NK-92 (cell line): ENCODE measurements around the gene GPX4.

Source experiments
- DNase-seq: peaks from one replicate; lab custom pipeline; 2025; ENCODE audit not compliant: unreplicated experiment; lab: John Stamatoyannopoulos, UW

Gene GPX4, protein sequence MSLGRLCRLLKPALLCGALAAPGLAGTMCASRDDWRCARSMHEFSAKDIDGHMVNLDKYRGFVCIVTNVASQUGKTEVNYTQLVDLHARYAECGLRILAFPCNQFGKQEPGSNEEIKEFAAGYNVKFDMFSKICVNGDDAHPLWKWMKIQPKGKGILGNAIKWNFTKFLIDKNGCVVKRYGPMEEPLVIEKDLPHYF

GRCh38 chr19:1103708-1104310, at the start of gene GPX4:
Gene GPX4, plus strand, starts transcription at chr19:1103994. Its CDS starts 50 bp downstream, at chr19:1104044.
- peak; percentile 94 for DNase-seq

- no peak for DNase-seq
These were observed 49.4 kb upstream of the GPX4 start for GRCh38 chr19:1054102-1055027.

DNA sequence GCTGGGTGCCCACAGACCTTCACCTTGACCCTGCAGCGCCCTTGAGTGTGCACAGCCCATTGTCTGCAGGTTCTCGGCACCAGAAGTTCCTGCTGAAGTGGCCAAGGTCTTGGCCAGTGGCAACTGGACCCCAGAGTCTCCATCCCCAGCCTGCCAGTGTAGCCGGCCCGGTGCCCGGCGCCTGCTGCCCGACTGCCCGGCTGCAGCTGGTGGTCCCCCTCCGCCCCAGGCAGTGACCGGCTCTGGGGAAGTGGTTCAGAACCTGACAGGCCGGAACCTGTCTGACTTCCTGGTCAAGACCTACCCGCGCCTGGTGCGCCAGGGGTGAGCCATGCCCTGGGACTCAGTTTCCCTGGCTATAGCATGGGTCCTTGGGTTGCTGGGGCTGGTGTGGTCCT, 48.8 kb upstream of the GPX4 start:
- DNase-seq, result no peak

GRCh38 chr19:1055886-1056620, 47.7 kb upstream of the GPX4 start:
- no peak for DNase-seq

DNA sequence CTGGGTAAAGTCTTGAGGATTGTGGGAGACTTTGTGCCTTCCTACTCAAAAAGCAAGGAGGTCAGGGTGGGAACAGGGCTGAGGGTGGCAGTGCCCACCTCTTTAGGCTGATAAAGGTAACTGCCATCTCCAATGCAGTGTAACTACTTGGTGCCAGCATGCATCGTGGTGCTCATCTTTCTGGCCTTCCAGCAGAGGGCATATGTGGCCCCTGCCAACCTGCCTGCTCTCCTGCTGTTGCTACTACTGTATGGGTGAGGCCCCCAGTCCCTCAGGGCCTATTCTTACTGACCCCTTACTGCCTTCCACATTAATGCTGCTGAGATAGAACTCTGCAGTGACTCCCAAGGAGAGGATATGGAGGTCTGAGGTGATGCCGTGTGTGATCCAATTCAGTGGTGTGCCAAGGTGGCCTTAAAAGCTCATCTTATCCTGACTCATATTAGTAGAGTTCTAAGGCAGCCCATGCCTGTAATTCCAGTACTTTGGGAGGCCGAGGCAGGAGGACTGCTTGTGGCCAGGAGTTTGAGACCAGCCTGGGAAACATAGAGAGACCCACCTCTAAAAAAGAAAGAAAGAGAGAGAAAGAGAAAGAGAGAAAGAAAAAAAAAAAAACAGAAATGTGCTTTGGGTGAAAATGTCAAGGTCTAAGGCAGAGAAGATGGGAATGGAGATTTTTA, 46.5 kb upstream of the GPX4 start:
- DNase-seq, result no peak

- no peak for DNase-seq
These were observed 45.7 kb upstream of the GPX4 start for GRCh38 chr19:1058112-1058511.

- DNase-seq, result no peak
These were observed 43.1 kb upstream of the GPX4 start for GRCh38 chr19:1060689-1061088.

DNA sequence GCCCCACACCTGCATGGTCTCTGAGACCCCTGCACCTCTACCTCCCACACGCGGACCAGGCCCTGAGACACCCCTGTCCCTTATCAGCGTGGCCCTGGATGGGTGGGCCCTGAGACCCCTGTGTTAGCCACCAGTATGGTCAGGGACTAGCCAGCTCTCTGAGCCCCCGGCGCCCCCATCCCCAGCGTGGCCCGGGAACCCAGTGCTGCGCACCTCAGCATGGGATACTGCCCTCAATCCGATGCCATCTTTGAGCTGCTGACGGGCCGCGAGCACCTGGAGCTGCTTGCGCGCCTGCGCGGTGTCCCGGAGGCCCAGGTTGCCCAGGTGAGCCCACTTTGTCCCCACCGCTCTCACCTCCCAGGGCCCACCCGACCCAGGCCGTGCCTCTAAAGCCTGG, 41.8 kb upstream of the GPX4 start:
- no peak for DNase-seq

- no peak for DNase-seq
These were observed 41.3 kb upstream of the GPX4 start for GRCh38 chr19:1062387-1063029.

DNA sequence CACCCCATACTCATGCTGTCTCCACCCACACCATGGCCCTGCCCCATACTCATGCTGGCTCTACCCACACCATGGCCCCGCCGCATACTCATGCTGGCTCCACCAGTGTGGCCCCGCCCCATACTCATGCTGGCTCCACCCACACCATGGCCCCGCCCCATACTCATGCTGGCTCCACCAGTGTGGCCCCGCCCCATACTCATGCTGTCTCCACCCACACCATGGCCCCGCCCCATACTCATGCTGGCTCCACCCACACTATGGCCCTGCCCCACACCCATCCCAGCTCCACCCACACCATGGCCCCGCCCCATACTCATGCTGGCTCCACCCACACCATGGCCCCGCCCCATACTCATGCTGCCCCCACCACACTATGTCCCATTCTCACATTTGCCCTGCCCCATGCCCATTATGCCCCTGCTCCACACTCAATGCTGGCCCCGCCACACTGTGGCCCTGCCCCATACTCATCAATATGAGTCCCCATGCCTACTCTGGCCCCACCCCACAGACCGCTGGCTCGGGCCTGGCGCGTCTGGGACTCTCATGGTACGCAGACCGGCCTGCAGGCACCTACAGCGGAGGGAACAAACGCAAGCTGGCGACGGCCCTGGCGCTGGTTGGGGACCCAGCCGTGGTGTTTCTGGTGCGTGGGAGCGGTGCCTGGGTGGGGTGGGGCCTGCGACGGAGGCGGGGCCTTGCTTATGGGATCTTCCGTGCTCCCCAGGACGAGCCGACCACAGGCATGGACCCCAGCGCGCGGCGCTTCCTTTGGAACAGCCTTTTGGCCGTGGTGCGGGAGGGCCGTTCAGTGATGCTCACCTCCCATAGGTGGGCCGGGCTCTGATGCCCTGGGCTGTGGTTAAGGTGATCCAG, 40.5 kb upstream of the GPX4 start:
- no peak for DNase-seq

DNA sequence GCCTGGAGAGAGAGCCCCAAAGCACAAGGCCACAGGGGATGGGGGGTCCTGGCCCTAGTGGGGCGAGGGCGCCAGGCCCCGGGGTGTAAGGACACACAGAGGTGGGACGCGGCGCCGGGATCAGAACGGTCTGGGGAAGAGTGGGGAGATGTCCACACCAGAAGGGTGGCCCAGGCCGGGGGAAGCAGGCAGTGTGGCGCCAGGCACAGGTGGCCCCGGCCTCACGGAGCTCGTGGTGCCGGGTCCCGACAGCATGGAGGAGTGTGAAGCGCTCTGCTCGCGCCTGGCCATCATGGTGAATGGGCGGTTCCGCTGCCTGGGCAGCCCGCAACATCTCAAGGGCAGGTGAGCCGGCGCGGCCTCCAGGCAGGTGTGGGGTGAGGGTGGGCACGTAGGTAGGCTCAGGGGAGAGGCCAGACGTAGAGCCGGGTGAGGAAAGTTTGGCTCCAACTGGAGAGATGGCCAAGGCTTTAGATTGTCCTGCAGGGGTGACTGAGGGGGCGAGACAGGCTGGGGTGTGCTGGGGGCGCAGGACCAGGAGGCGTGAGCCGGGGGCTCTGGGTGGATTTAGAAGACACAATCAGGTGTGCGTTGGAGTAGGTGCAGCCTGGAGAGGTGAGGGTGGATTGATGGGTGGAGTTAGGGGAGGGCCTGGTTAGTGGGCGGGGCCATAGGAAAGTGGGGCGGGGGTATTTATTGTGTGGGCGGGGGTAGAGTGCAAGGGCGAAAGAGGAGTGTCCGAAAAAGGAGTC, 39.7 kb upstream of the GPX4 start:
- no peak for DNase-seq

- no peak for DNase-seq
These were observed 38.9 kb upstream of the GPX4 start for GRCh38 chr19:1064661-1065605.

DNA sequence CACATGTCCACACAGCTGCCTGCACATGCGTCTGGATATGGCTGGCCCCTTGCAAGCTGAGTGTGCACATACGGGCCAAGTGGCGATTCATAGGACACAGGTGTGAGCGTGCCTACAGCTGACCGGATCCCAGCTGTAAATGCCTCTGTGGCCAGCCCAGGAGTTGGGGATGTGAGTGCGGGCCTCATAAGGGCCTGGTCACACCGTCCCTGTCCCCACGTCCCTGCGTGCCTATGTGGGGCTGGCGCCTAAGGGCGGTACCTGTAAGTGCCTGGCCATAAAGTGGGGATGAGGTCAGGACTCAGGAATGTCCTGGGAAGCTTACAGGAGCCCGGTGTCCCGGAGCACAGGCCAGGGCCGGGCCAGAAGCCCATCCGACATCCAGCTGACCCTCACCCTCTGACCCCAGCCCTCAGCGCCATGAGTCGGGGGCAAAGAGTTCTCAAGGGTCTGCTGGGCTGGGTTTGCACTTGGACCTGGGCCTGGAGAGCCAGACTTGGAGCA, 38.1 kb upstream of the GPX4 start:
- no peak for DNase-seq

- no peak for DNase-seq
These were observed 37.5 kb upstream of the GPX4 start for GRCh38 chr19:1066251-1066747.

DNA sequence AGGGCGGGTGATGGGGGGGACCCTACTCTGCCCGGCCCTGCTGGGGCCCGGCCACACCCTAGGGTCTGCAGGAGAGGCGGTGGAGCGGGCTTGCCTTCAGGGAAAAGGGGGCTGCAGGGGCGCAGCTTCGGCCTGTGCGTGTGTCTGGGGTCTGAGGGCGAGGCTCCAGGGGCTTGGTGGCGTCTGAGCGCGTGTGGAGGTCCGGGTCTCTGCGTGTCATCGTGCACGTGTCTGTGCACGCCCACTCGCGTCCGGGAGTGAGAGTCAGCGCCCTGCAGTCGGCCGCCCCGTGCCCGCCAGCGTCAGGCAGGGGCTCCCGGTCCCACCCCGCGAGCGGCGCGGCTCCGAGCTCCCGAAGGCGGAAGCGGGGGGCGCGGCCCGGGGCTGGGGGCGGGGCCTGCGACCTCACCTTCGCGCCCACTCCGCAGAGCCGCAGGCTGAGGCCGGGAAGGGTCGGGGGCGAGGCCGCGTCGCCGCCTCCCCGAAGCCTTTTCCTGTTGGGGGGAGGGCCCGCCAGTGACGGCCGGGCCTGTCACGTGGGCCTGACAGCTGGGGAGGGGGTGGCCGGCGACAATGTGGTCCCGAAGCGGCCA, 37.0 kb upstream of the GPX4 start, which contains the start of gene ARHGAP45:
Gene ARHGAP45, plus strand, starts transcription at position 420 of the 593 bp plus-strand sequence. CDS start 239 bp downstream, outside the sequence.
- DNase-seq, result no peak

GRCh38 chr19:1067341-1067957, 36.3 kb upstream of the GPX4 start:
- no peak for DNase-seq
